Suppressor macrophage treated with lipopolysaccharide for 1 hour (primary cell): Measurements from ENCODE around the gene FEM1A.
"Not testable (repeated sequence)": the region's sequence is repeated elsewhere in the genome, so short reads cannot be mapped to it uniquely, and the experiment has no call there.

Experiments
- DNase-seq, 3 donors: peaks; one replicate each; pipeline ENCODE4 v3.0.0-alpha.2; 2020 to 2022

FEM1A gene

DNA sequence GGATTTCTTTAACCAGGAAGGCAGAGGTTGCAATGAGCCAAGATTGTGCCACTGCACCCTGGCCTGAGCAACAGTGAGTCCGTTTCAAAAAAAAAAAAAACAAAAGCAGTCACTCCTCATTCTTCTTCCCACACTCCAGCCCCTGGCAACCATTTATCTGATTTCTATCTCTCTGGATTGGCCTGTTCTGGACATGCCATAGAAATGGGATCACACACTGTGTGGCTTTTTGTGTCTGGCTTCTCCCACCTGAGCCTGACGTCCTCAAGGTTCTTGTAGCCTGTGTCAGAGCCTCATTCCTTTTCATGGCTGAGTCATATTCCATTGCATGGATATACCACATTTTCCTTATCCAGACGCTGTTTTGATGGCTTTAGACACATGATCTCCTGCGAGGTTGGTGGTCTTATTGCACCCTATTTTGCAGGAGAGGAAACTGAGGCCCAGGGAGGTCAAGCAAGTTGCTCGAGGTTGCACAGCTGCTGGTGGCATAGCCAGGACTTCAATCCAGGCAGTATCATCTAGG lies 15.8 kb upstream of the FEM1A start:
- DNase-seq, result no peak

DNA sequence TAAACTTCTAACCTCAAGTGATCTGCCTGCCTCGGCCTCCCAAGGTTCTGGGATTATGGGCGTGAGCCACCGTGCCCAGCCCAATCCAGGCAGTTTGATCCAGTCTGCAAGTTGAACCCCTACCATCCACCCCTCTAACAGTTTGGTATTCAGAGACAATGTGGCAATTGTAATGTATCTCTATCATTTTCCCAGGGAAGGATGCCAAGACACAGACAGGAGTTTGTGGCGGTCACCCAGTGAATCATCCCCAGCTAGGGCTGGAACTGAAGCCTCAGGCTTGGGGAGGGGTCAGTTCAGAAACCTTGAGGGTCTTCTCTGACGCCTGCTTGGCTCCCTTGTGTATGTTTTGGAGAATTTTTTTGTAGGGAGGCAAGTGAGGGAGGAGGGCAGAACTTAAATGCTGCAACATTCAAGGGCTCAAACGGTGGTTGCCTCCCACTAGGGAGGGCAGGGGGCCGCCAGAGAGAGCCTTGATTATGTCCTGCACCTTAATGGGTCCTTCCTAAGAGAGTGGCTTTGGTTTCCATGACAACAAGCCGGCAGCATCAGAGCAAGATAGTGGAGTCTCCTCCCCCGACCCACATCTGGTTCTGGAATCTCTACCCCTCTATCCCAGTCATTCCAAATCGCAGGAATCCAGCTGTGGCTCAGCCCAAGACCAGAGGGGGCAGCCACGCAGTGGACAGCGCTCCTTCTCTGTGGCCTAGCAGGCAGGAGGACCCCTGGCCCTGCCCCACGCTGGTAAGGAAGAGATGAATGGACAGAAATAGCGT lies 14.9 kb upstream of the FEM1A start:
- DNase-seq, result no peak

DNA sequence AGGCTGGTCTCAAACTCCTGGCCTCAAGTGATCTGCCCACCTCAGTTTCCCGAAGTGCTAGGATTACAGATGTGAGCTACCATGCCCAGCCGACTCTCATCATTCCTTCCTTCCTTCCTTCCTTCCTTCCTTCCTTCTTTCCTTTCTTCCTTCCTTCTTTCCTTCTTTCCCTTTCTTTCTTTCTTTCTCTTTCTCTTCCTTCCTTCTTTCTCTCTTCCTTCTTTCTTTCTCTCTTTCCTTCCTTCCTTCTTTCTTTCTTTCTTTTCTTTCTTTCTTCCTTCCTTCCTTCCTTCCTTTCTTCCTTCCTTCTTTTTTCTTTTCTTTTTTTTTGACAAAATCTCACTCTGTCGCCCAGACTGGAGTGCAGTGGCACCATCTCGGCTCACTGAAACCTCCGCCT lies 13.4 kb upstream of the FEM1A start:
- DNase-seq, result not testable (repeated sequence)

DNA sequence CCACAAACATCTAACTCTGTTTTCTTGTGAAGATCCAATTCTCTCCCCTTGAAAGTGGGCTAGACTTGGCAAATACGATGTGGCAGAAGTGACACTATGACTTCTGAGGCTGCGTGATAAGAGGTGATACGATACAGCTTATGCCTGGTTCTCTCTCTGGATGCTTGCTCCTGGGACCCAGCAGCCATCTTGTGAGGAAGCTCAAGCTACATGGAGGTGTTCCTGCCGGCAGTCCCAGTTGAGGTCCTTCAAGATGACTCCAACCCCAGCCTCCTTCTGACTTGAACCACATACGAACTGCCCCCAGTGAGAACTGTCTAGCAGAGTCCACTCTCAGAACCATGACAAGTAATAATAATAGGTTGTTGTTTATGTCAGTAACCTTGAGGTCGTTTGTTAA lies 10.7 kb upstream of the FEM1A start:
- no peak for DNase-seq

DNA sequence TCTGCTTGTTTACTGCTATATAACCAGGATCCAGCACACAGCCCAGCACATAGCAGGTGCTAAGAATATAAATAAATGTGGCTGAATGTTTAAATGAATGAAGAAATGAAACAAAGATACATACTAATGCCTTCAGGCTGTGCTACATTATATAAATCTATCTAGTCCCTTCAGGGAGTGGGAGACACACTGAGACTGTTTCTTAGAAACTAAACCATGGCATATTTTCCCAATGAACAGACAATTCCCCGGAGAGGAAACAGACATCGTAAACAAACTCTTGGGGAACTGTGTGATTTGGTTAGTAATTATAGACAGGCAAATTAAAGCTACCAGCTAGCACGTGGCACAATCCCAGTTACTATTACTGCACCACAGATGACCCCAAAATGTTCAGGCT lies 9.7 kb upstream of the FEM1A start:
- DNase-seq, result no peak

DNA sequence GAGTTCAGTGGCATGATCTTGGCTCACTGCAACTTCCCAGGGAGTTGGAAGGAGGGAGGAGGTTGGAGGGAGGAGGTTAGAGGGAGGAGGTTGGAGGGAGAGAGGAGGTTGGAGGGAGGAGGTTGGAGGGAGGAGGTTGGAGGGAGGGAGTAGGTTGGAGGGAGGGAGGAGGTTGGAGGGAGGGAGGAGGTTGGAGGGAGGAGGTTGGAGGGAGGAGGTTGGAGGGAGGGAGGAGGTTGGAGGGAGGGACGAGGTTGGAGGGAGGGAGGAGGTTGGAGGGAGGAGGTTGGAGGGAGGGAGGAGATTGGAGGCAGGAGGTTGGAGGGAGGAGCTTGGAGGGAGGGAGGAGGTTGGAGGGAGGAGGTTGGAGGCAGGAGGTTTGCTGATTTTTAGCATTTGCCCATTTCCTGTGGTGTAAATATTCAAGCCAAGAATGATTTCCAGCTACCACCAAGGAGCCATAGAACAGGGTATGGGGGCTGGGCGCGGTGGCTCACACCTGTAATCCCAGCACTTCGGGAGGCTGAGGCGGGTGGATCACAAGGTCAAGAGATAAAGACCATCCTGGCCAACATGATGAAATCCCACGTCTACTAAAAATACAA lies 5.0 kb upstream of the FEM1A start:
- DNase-seq, result not testable (repeated sequence)

DNA sequence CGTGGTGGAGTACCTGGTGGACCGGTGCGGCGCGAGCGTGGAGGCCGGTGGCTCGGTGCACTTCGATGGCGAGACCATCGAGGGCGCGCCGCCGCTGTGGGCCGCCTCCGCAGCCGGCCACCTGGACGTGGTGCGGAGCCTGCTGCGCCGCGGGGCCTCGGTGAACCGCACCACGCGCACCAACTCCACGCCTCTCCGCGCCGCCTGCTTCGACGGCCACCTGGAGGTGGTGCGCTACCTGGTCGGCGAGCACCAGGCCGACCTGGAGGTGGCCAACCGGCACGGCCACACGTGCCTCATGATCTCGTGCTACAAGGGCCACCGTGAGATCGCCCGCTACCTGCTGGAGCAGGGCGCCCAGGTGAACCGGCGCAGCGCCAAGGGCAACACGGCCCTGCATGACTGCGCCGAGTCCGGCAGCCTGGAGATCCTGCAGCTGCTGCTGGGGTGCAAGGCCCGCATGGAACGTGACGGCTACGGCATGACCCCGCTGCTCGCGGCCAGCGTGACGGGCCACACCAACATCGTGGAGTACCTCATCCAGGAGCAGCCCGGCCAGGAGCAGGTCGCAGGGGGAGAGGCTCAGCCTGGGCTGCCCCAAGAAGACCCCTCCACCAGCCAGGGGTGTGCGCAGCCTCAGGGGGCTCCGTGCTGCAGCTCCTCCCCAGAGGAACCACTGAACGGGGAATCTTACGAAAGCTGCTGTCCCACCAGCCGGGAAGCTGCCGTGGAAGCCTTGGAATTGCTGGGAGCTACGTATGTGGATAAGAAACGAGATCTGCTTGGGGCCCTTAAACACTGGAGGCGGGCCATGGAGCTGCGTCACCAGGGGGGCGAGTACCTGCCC lies 708 bp downstream of the FEM1A start:
- not testable (repeated sequence) for DNase-seq

DNA sequence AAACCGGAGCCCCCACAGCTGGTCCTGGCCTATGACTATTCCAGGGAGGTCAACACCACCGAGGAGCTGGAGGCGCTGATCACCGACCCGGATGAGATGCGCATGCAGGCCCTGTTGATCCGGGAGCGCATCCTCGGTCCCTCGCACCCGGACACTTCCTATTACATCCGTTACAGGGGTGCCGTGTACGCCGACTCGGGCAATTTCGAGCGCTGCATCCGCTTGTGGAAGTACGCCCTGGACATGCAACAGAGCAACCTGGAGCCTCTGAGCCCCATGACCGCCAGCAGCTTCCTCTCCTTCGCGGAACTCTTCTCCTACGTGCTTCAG lies 1.3 kb downstream of the FEM1A start:
- DNase-seq, result not testable (repeated sequence)

DNA sequence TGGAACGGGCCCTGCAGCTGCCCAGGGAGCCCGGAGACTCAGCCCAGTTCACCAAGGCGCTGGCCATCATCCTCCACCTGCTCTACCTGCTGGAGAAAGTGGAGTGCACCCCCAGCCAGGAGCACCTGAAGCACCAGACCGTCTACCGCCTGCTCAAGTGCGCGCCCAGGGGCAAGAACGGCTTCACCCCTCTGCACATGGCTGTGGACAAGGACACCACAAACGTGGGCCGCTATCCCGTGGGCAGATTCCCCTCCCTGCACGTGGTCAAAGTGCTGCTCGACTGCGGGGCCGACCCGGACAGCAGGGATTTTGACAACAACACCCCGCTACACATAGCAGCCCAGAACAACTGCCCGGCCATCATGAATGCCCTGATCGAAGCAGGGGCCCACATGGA lies 1.7 kb downstream of the FEM1A start:
- DNase-seq, result not testable (repeated sequence)

DNA sequence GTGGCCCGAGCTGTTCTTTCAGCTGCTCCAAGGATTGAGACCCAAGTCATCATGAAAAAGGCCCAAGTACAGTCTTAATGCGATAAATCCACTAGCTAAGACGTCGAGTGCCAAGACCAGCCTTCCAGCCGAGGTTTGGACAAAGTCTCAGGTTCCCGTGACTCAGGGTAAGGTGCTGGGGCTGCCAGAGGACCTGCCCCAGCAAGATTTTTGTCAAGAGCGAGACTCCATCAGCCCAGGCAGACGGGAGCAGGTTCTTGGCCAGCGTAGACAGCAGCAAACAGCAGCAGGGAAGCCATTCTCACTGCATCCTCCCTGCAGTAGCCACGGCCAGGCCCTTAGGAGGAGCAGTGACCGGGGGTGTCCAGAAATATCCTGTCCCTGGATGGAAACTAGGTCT lies 3.4 kb downstream of the FEM1A start:
- DNase-seq, result no peak

DNA sequence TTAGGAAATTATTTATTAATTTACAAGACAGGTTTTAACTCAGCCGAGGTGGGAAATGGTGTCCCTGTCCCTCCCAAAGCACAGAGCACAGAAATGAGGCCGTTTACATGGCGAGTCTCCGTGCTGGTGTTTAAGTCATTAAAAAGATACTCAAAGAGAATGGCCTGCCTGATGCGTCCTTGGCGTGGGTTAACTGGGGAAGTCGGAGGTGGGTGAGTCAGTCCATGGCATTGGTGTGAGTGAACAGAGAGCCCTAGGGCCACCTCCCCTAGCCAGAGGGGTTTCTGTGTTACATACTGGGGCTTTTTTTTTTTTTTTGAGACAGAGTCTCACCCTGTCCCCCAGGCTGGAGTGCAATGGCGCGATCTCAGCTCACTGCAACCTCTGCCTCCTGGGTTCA lies 3.9 kb downstream of the FEM1A start:
- peak; percentile 60 to 62 (median 61) for DNase-seq

DNA sequence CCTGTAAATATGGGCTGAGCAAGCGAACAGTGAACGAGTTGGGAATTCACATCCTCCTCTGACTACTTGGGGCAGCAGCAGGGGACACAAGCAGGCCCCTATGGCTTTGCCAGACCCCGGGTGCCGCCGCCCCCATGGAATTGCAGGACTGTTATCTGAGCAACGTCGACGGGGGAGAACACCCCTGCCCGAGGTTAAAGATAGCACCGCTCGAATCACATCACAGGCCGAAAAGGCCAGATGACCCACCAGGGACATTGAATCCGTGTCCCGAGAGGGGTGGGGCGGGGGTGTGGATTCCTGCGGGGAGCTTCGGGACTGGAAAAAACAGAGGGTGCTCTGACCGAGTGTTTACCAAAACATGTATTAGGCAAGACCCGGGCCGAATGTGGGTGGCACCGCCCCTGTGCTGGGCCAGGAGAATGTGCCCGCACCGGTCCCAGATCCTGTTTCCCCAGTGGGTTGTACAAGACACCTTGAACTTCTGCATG lies 9.1 kb downstream of the FEM1A start:
- no peak for DNase-seq

DNA sequence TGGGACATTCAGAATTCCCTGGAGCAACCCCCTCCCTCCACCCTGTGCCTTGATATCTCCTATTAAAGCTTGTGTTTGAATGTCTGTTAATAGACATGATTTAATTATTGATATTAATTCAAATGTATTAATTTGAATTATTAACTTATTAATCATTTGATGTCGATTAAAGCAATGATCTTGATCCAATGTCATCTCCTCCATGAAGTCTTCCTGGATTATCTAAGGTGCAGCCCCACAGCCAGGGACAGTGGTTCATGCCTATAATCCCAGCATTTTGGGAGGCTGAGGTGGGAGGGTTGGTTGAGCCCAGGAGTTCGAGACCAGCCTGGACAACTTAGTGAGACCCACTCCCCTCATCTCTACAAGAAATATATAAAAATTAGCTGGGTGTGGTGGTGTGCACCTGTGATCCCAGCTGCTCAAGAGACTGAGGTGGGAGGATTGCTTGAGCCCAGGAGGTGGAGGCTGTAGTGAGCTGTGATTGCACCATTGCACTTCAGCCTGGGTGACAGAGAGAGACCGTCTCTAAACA lies 9.6 kb downstream of the FEM1A start:
- DNase-seq, result no peak

DNA sequence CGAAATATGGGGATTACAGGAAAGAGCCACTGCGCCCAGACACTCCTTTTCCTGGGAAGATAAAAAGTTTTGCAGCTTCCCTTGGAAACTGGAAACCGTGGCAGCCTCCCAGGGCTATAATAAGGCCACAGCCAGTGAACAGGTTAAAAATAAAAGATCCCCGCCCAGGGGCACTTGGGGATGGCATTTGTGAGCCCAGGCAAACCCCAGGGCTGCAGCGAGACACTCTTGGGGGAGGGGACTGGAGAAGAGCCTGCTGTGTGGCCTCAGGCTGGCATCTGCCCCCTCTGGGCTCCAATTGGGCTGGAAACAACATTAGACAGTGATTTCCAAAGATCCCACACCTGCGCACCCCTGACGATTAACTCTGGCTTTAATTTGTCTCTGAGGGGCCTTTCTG lies 11.2 kb downstream of the FEM1A start:
- DNase-seq, result no peak

DNA sequence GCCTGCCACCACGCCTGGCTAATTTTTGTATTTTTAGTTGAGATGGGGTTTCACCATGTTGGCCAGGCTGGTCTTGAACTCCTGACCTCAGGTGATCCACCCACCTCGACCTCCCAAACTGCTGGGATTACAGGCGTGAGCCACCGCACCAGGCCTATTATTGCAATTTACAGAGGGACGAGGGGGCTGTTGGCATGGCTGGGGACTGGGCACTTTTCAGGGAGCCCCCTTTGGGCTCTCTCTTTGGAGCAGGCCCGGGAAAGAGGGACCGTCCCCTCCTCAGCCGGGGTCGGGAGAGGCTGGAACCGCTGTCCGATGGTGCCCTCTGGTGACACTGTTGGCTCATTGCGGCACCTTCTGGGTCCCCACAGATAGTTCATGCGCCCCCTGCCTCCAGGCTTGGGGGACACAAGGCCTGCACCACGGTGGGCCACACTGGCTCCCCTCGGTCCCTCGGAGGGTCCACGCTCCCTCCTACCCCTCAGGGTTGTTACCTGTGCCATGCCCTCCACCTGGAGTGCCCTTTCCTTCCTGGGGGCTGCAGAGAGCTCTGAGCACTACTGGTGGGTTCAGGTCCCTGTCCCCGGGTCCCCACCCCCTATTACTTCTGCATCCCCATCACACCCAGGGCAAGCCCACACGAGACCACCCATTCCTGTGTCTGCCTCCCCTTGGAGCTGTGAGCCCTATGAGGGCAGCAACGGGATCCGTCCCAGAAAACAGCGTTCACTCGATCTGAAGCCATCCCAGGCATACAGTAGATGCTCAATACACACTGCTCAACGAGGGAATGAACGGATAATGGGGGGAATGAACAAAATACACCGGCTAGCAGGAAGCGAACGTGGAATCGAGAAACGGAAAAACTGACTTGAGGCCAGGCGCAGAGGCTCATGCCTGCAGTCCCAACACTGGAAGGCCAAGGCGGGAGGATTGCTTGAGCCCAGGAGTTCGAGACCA lies 12.5 kb downstream of the FEM1A start:
- DNase-seq, result peak; percentile 72 to 83 (median 77)

DNA sequence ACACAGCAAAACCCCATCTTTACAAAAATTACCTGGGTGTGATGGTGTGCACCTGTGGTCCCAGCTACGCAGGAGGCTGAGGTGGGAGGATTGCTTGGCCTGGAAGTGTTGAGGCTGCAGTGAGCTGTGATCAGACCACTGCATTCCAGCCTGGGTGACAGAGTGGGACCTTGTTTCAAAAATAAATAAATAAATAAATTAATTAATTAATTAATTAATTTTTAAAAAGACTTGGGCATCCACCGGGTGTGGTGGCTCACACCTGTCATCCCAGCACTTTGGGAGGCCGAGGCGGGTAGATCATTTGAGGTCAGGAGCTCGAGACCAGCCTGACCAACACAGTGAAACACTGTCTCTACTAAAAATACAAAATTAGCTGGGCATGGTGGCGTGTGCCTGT lies 13.6 kb downstream of the FEM1A start:
- not testable (repeated sequence) for DNase-seq

DNA sequence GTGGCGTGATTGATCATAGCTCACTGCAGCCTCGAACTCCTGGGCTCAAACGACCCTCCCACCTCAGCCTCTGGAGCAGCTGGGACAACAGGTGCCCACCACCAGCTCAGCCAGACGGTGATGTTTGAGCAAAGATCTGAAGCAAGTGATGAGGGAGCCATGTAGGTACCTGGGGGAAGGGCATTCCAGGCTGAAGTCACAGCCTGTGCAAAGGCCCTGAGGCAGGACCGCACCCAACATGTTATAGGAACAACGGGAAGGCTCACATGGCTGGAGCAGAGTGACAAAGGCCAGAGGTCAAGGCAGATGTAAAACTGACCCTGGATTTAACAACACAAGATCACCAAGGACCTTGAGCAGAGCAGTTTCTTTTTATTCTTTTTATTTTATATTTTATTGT lies 14.8 kb downstream of the FEM1A start:
- no peak for DNase-seq

DNA sequence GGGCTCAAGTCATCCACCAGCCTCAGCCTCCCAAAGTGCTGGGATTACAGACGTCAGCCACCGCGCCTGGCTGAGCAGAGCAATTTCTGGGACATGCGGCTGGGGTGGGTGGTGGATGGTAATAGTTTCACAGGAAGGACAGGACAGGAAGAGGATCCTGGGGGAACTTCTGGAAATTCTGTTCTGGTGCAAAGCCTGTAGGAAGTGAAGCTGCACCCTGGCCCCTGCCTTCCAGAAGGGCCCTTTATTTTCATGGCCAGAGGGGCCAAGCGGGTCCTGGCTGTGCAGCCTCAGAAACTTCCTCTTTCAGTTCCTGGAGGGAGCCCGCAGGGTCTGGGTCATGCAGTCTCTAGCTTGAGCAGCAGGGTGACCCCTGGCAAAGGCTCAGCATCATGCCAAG lies 15.7 kb downstream of the FEM1A start:
- DNase-seq, result peak; percentile 78 to 95 (median 88)

DNA sequence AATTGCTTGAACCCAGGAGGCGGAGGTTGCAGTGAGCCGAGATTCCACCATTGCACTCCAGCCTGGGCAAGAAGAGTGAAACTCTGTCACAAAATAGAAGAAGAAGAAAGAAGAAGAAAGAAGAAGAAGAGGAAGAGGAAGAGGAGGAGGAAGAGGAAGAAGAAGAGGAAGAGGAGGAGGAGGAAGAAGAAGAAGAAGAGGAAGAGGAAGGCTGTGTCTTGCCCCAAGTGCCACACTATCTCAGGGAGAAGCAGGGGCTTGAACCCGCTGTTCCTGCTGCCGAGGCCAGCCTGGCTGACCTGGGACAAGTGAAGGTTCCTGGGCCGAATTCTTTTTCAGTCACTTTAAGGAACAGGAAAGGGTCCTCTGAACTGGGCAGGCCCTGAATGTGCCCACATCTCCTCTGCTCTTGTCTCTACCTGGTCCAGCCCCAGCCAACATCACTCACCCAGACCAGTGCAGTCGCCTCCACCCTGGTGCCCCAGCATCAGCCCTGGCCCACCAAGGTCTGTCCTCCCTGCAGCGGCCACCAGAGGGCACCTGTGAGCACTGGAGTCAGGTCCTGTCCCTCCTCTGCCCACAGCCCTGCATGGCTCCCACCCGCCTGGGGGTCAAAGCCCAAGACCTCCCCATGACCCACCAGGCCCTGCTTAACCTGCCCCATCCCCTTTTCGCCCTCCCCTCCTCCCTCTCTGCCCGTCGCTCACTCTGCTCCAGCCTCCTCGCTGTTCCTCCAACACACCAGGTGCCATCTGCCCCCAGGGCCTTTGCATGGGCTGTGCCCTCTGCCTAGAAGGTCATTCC lies 20.0 kb downstream of the FEM1A start:
- DNase-seq, result peak; percentile 82 to 88 (median 84)

DNA sequence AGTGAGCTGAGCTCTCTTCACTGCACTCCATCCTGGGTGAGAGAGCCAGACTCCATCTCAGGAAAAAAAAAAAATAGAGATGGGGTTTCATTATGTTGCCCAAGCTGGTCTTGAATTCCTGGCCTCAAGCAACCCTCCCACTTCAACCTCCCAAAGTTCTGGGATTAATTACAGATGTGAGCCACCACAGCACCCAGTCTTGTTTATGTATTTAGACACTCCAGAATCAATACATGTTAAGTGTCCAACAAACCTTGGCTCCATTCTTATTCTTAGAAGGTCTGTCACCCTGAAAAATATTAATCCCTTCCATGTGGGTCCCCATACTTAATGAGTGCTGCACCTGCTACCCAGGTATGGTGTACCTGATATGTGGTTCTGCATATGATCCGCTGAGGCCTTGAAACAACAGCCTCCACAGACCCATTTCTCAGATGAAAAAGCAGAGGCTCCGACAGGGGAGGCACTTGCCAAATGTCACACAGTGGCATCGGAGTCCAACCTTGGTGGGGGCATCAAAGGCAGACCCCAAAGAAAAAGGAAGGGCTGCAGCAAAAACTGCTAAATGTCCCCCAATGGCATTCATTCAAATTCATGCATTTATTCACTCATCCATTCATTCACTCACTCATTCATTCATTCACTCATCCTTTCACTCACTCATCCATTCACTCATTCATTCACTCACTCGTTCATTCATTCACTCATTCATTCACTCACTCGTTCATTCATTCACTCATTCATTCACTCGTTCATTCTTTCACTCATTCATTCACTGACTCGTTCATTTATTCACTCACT lies 23.3 kb downstream of the FEM1A start:
- DNase-seq, result no peak
